ENCODE data around the gene GYPB.
"Not testable (repeated sequence)": the region's sequence is repeated elsewhere in the genome, so short reads cannot be mapped to it uniquely, and the experiment has no call there.

Gene GYPB

DNA sequence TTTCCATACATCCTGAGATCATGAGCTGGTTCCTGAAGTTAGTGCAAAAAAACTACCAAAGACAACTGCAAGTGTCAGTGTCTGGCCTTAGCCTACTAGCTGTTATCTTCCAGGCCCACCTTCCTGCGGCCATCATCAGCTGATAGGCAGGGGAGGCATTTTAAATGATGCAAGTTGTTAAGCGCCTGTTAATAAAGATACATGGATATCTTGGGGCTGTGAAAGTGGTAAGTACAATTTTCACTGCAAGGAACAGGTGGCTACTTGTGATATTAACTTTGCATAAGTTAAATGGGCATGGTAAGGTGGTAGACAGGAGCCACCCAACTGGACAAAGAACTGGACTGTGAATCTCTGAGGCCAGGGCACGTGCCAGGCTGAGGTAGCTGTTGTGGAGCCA lies at the start of gene GYPB:
Gene GYPB, minus strand, starts transcription at position 104 of the 400 bp plus-strand sequence. Its CDS starts 93 bp downstream, at position 11.
- not testable (repeated sequence) for DNase-seq

DNA sequence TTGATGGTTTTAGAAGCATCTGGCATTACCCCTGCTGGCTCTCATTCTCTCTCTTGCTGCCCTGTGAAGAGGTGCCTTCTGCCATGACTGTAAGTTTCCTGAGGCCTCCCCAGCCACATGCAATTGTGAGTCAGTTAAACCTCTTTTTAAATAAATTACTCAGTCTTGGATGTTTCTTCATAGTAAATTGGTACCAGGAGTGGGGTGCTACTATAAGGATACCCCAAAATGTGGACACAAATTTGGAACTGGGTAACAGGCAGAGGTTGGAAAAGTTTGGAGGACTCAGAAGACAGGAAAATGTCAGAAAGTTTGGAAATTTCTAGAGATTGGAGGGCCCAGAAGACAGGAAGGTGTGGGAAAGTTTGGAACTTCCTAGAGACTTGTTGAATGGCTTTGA lies 42.4 kb upstream of the GYPB start:
- DNase-seq: not testable (repeated sequence)

GRCh38 chr4:144060234-144060859 lies 41.2 kb upstream of the GYPB start:
- DNase-seq: not testable (repeated sequence)

GRCh38 chr4:144056800-144057199 lies 37.6 kb upstream of the GYPB start:
- DNase-seq: no peak

- DNase-seq: not testable (repeated sequence)
Observed at GRCh38 chr4:144055336-144055735, 36.2 kb upstream of the GYPB start.

DNA sequence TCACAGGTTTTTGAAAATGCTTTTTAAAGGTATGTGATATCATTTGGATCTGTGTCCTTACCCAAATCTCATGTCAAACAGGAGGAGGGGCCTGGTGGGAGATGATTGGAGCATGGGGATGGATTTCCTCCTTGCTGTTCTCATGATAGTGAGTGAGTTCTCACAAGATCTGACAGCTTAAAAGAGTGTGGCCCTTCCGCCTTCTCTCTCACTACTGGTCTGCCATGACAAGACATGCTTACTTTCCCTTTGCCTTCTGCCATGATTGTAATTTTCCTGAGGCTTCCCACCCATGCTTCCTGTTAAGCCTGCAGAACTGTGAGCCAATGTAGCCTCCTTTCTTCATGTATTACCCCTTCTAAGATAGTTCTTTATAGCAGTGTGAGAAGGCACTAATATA lies 32.3 kb upstream of the GYPB start:
- DNase-seq: not testable (repeated sequence)

GRCh38 chr4:144050631-144051030 lies 31.5 kb upstream of the GYPB start:
- DNase-seq: not testable (repeated sequence)

DNA sequence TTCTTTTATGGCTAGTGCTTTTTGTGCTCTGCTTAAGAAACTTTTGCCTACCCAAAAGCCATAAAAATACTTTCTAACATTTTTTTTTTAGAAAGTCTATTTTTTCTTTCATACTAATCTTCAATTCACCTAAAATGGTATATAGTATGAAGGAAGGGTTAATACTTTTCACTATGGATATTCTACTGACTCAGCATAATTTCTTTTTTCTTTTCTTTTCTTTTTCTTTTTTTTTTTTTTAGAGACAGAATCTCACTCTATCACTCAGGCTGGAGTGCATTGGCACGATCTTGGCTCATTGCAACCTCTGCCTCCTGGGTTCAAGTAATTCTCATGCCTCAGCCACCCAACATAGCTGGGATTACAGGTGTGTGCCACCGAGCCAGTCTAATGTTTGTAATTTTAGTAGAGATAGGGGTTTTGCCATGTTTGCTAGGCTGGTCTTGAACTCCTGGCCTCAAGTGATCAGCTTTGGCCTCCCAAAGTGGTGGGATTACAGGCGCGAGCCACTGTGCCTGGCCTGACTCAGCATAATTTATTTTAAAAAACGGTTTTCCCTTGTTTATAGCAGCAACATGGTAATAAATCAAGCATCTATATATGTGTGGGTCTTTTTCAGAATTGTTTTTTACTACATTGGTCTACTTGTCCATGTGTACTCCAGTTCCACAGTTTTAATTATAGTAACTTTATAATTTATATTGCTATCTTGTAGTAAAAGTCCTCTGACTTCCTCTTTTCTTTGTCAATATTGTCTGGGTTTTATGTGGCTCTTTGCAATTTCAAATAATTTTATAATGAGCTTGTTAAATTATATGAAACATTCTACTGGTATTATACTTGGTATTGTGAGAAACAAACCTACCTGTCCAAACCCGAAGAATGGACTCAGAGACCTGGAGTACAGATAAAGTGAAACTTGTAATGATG lies 30.6 kb upstream of the GYPB start:
- not testable (repeated sequence) for DNase-seq

DNA sequence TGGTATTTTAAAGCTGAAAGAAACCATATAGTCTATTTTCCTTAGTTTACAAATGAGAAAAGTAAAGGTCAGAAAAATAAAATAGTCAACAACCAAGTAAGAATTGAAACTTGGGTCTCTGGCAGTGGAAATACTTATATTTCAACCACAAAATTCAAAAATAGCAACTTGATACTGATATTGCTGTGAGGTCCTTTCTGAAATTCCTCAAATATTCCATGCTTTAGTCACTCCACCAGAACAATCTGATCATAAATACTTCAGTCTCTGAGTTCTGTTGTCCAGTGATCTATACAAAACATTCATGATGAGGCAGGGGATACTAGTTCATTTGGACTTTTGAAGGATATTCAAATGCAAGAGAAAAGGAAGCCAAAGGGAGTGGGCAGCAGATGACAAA lies 25.8 kb upstream of the GYPB start:
- DNase-seq: not testable (repeated sequence)

GRCh38 chr4:144032580-144032979 lies 13.4 kb upstream of the GYPB start:
- DNase-seq: not testable (repeated sequence)

GRCh38 chr4:144031875-144032274 lies 12.7 kb upstream of the GYPB start:
- not testable (repeated sequence) for DNase-seq

GRCh38 chr4:144031369-144031768 lies 12.2 kb upstream of the GYPB start:
- not testable (repeated sequence) for DNase-seq

DNA sequence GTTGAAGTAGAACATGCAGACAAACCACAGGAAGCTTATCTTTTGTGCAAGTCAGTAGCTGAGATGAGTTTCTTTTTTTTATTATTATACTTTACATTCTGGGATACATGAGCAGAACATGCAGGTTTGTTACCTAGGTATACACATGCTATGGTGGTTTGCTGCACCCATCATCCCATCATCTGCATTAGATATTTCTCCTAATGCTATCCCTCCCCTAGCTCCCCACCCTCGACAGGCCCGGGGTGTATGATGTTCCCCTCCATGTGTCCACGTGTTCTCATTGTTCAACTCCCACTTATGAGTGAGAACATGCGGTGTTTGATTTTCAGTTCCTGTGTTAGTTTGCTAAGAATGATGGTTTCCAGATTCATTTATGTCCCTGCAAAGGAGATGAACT lies 11.5 kb upstream of the GYPB start:
- not testable (repeated sequence) for DNase-seq

DNA sequence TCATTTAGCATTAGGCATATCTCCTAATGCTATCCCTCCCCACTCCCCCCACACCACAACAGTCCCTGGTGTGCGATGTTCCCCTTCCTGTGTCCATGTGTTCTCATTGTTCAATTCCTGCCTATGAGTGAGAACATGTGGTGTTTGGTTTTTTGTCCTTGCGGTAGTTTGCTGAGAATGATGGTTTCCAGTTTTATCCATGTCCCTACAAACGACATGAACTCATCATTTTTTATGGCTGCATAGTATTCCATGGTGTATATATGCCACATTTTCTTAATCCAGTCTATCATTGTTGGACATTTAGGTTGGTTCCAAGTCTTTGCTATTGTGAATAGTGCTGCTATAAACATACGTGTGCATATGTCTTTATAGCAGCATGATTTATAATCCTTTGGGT lies 7.5 kb upstream of the GYPB start:
- DNase-seq: not testable (repeated sequence)

DNA sequence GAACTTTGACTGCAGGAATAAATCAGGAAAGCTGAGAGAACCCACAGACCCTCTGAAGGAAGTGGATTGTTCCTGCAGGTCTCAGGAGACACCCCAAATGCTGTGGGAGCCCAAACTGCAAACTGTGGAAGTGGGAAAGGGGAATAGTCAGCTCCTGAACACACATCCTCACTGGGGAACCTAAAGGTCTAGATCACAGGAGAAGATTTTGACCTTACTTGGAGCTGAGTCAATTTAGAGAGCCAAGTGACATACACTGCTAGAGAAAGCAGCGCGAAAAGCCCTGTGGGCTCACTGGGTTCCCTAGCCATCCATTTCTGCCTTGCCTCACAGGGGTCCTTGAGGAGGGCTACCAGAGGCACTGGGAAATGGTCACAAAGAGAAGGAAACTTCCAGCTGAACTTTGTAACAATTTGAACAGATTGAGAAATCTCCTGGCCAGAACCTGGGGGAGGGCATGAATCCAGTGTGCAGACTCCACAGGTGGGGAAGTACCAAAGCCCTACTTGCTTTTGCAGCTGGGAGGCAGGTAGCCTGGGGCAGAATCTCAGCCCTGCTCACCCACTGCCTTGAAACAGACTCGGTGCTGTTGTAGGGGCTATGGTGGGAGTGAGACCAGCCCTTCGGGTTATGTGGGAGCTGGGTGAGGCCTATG lies 5.3 kb upstream of the GYPB start:
- not testable (repeated sequence) for DNase-seq

DNA sequence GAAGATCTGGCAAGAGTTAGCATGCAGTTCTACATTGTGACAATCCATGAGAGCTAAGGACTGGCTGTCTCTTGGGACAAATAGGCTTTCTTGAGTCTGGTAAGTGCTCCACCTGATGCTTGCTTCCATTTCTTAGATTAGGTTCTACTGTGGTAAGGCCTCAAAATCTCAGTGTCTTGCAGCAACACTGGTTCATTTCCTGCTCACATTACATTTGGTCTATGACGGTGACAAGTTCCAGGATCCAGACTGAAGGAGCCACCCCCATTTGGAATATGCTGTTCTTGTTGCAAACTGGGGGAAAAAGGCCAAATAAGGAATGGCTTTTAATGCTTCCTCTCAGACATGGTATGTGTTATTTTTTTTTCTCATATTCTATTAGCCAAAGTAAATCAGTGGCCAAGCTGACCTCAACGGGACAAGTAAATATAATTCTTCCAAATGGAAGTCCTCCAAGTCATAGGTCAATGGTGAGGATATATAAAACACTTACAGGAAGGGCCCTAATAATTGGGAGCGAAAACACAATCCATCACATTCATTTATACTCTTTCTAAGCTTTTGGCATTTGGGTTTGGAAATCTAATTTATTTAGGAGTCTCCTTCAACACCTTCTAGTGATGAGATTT lies 3.7 kb upstream of the GYPB start:
- DNase-seq: not testable (repeated sequence)

GRCh38 chr4:144021336-144021990 lies 2.3 kb upstream of the GYPB start:
- DNase-seq: not testable (repeated sequence)

- not testable (repeated sequence) for DNase-seq
Observed at GRCh38 chr4:144018223-144019000, 768 bp downstream of the GYPB start.

- not testable (repeated sequence) for DNase-seq
Observed at GRCh38 chr4:144017271-144017670, 1.9 kb downstream of the GYPB start.

DNA sequence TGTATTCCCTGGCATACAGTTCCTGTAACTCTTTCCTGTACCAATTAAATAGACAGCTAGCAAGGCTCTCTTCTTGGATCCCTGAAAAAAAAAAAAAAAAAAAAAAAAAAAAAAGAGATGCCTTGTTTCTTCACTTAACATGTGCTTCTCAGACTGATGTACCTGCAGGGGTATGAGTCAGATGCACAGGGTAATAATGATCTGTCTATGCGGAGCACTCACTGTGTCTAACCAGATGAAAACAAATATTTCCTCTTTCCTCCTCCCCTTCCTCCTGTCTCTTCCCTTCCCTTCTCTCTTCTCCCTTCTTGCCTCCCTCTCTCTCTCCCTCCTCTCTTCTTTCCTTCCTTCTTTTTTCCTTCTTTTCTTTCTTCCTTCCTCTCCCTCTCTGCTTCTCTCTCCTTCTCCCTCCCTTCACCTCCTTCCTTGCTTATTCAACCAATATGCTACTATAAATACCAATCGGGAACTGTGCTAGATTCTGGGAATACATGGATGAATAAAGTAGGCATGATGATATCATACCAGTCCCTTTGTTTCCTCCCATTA lies 3.0 kb downstream of the GYPB start:
- DNase-seq: not testable (repeated sequence)

- no peak for DNase-seq
Observed at GRCh38 chr4:144014808-144015207, 4.4 kb downstream of the GYPB start.

All from NCI-H2171 (cell line).